Retinal pigment epithelial cell (primary cell): ENCODE results near the gene CDKN3.
"Not testable (repeated sequence)": the region's sequence is repeated elsewhere in the genome, so short reads cannot be mapped to it uniquely, and the experiment has no call there.

ENCODE experiments used
- DNase-seq: peaks from one replicate; pipeline ENCODE4 v3.0.0-alpha.2; 2010; ENCODE audit warnings: low read depth
- H3K4me3 ChIP-seq: 2 replicates; pipeline ENCODE4 v1.5.1; 2011; ENCODE audit warnings: mild to moderate bottlenecking, low read length, control low read depth, moderate library complexity
- TF ChIP-seq, protein P1 (sequence below): conservative IDR thresholded peaks from 2 replicates; pipeline ENCODE4 v1.5.1; 2011; ENCODE audit warnings: low read depth, low read length, control low read depth, inconsistent platforms

The CDKN3 gene

DNA sequence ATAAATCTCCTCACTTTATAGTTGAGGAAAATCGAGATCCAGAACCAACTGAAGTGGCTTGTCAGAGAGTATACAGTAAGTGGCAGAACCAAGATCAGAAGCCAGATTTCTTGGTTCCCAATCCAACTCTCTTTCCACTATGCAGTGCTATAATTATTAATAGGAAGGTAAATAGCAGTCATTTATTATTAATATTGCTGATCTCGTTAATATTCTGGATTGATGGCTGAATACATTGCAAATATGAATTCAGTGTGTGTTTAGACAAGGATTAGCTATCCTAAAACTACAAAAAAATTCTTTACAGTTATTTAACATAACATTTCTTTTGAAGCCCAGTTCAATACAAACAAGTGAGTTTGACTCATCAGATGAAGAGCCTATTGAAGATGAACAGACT, 2.8 kb downstream of the CDKN3 start:
- TF ChIP-seq, protein P1, sequence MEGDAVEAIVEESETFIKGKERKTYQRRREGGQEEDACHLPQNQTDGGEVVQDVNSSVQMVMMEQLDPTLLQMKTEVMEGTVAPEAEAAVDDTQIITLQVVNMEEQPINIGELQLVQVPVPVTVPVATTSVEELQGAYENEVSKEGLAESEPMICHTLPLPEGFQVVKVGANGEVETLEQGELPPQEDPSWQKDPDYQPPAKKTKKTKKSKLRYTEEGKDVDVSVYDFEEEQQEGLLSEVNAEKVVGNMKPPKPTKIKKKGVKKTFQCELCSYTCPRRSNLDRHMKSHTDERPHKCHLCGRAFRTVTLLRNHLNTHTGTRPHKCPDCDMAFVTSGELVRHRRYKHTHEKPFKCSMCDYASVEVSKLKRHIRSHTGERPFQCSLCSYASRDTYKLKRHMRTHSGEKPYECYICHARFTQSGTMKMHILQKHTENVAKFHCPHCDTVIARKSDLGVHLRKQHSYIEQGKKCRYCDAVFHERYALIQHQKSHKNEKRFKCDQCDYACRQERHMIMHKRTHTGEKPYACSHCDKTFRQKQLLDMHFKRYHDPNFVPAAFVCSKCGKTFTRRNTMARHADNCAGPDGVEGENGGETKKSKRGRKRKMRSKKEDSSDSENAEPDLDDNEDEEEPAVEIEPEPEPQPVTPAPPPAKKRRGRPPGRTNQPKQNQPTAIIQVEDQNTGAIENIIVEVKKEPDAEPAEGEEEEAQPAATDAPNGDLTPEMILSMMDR = no peak
- no peak overlapping the region for H3K4me3 ChIP-seq
- no peak for DNase-seq

DNA sequence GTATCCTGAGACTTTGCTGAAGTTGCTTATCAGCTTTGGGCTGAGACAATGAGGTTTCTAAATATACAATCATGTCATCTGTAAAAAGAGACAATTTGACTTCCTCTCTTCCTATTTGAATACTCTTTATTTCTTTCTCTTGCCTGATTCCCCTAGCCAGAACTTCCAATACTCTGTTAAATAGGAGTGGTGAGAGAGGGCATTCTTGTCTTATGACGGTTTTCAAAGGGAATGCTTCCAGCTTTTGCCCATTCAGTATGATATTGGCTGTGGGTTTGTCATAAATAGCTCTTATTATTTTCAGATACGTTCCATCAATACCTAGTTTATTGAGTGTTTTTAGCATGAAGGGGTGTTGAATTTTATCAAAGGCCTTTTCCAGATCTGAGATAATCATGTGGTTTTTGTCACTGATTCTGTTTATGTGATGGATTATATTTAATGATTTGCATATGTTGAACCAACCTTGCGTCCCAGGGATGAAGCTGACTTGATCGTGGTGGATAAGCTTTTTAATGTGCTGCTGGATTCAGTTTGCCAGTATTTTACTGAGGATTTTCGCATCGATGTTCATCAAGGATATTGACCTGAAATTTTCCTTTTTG, 6.7 kb downstream of the CDKN3 start:
- not testable (repeated sequence) for DNase-seq, H3K4me3 ChIP-seq

DNA sequence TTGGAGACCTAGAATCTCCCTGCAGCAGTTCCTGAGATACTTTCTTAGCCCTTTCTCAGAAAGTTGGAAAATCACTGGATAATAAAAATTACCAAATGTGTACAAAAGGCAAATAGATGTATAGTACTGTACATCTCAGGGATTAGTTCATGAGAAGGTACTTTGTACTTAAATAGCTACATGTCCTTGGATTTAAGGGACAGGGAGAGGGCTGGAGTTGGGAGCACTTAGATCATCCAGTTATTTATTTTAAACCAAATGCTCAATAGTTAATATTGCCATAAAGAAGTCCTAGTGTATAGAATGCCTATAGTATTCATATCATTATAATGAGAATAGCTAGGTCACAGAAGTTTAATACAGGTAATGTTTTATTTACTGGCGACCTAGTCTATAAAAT, 13.4 kb downstream of the CDKN3 start:
- DNase-seq = no peak
- TF ChIP-seq, protein P1 = no peak

DNA sequence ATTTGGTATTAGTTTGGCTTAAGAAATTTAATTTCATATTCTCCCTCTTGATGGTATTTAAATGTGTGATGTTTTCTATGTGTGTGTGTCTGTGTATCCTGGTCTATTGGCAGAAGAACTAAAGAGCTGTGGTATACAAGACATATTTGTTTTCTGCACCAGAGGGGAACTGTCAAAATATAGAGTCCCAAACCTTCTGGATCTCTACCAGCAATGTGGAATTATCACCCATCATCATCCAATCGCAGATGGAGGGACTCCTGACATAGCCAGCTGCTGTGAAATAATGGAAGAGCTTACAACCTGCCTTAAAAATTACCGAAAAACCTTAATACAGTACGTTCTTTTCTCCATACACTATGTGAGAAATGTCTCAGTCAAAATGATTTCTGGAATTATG, 14.6 kb downstream of the CDKN3 start:
- H3K4me3 ChIP-seq = no peak overlapping the region
- no peak for DNase-seq
- TF ChIP-seq, protein P1 = no peak

More for the DNA sequence above, 13.4 kb downstream of the CDKN3 start:
- H3K4me3 ChIP-seq = no peak overlapping the region

DNA sequence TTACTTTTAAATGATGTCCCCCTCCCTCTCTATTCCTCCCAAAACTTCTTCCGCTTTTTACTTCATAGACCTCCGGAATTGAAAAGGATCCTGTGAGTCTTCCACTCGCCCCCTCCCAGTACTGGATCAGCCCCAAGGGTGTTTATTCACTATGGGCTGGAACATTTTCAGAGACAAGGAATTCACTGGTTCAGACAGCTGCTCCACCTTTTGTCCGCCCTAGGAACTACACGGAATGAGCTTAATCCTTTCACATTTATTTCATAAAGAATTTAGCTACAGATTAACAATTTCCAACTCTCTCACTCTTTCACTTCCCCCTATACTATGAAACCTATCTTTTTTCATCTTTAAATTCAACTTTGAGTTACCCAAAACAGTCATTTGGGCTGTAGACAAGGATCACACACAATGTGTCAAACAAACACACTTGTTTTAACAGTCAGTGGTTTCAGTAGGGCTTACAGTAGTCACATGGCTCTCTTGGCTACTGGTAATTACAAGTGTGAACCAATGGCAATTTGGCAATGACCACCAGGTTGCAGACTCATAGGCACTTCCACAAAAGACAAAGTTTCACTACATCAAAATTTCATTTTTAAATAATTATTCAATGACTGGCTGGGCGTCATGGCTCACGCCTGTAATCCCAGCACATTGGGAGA, 23.8 kb downstream of the CDKN3 start:
- TF ChIP-seq, protein P1 = peak; percentile 80
- no peak for DNase-seq
- no peak overlapping the region for H3K4me3 ChIP-seq

DNA sequence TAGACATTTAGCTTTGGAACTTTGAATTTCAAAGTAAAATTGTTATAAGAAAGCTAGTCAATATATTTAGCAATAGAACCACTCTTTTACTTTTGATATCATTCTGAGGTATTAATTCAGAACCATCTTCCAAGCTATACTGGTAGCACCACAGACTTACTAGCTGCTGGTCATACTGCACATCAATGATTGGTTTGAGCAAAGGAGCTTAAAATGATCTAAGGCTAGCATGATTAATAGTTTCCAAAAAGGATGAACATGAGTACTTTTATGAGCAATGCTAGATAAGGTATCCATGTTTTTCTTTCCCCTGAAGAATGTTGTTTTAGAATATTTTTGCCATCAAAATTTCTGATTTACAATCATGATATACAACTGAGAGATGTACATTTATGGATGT, 27.2 kb downstream of the CDKN3 start:
- DNase-seq = no peak
- TF ChIP-seq, protein P1 = no peak
- H3K4me3 ChIP-seq = no peak overlapping the region

DNA sequence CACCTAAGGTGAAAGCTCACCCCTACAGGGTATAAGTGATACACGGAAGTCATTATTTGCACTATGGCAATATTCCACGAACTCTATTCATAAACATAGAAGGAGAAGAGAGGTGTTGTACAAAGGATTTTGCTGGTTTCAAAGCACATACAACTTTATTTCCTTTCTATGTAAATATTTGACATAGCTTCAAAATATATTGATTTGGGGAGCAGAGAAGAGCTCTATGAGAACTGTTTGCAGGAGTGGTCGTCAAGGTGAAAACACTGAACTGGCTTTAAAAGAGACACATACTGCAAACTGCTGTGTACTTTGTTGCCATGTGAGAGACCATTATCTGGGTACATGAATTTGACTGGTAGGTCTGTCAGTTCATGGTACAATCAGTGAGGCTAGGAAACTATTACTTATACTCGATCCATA, 27.7 kb downstream of the CDKN3 start:
- H3K4me3 ChIP-seq = no peak overlapping the region
- DNase-seq = no peak
- TF ChIP-seq, protein P1 = no peak
